ENCODE results near the gene COL23A1.

DNA sequence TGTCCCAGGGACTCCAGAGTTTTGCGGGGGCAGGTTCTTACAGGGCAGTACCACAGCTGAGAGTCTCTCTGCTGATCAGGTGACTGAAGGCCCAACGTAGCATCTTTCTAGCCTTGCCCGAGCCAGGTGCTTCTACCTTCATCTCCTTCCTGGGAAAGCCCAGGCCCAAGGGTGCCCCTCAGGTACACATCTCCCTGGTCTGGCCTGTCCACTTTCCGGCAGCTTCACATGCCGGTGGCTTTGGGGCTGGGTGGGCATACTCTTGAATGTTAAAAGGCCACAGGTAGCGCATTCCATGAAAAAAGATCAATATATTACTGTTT, 351.9 kb downstream of the COL23A1 start:
- TF ChIP-seq, protein P1, sequence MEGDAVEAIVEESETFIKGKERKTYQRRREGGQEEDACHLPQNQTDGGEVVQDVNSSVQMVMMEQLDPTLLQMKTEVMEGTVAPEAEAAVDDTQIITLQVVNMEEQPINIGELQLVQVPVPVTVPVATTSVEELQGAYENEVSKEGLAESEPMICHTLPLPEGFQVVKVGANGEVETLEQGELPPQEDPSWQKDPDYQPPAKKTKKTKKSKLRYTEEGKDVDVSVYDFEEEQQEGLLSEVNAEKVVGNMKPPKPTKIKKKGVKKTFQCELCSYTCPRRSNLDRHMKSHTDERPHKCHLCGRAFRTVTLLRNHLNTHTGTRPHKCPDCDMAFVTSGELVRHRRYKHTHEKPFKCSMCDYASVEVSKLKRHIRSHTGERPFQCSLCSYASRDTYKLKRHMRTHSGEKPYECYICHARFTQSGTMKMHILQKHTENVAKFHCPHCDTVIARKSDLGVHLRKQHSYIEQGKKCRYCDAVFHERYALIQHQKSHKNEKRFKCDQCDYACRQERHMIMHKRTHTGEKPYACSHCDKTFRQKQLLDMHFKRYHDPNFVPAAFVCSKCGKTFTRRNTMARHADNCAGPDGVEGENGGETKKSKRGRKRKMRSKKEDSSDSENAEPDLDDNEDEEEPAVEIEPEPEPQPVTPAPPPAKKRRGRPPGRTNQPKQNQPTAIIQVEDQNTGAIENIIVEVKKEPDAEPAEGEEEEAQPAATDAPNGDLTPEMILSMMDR (optimal IDR thresholded peaks at IDR 0.05 in 1 of 3, IDR thresholded peaks at IDR 0.05 in 1 of 3, conservative IDR thresholded peaks at IDR 0.05 in 1 of 3; ENCODE audit: extremely low read depth in 1 of 3, insufficient read depth in 2 of 3, low read length in 3 of 3) = no peak
- TF ChIP-seq EZH2 (IDR thresholded peaks at IDR 0.05; ENCODE audit: low read length) = no peak
